NB4 (cell line): ENCODE measurements around the gene KAZN.

Source experiments
- DNase-seq: peaks from one replicate; pipeline ENCODE4 v3.0.0; 2010; ENCODE audit warnings: low read depth
- H3K4me3 ChIP-seq: one replicate; pipeline ENCODE4 v1.5.1; 2011; ENCODE audit warnings: mild to moderate bottlenecking, low read depth, low read length, moderate library complexity
- MYC ChIP-seq: IDR thresholded peaks from 2 replicates; pipeline ENCODE4 v1.6.1; 2011; ENCODE audit warnings: low read depth, low read length
- POLR2A ChIP-seq: IDR thresholded peaks from 2 replicates; pipeline ENCODE4 v1.6.1; 2011; ENCODE audit warnings: mild to moderate bottlenecking; ENCODE audit not compliant: insufficient read length; ENCODE audit errors: extremely low read depth
- TF ChIP-seq, protein P1 (sequence below): IDR thresholded peaks from 2 replicates; pipeline ENCODE4 v1.6.1; 2011; ENCODE audit warnings: low read depth, low read length
- TF ChIP-seq, protein P2 (sequence below): IDR thresholded peaks from one replicate; pipeline ENCODE4 v1.5.1; 2012; ENCODE audit warnings: low read depth, low read length

Gene KAZN

DNA sequence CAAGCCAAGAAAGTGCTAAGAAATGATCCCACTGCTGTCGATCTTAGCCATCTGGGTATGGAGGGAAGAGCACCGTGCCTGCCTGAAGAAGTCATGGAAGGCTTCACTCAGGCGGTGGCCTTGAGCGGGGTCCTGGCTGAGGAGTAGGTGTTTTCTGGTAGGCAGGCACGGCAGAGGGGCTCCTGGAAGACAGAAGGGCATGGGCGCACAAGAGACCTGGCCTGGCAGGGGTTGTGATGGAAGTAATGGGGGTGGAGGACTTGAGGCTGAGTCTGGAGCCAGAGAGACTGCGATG is 185.1 kb downstream of the KAZN start:
- DNase-seq, result no peak
- H3K4me3 ChIP-seq, result no peak overlapping the region
- TF ChIP-seq, protein P1, sequence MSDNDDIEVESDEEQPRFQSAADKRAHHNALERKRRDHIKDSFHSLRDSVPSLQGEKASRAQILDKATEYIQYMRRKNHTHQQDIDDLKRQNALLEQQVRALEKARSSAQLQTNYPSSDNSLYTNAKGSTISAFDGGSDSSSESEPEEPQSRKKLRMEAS, result no peak
- TF ChIP-seq MYC (no peak), POLR2A (no peak)
- TF ChIP-seq, protein P2, sequence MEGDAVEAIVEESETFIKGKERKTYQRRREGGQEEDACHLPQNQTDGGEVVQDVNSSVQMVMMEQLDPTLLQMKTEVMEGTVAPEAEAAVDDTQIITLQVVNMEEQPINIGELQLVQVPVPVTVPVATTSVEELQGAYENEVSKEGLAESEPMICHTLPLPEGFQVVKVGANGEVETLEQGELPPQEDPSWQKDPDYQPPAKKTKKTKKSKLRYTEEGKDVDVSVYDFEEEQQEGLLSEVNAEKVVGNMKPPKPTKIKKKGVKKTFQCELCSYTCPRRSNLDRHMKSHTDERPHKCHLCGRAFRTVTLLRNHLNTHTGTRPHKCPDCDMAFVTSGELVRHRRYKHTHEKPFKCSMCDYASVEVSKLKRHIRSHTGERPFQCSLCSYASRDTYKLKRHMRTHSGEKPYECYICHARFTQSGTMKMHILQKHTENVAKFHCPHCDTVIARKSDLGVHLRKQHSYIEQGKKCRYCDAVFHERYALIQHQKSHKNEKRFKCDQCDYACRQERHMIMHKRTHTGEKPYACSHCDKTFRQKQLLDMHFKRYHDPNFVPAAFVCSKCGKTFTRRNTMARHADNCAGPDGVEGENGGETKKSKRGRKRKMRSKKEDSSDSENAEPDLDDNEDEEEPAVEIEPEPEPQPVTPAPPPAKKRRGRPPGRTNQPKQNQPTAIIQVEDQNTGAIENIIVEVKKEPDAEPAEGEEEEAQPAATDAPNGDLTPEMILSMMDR, result no peak

DNA sequence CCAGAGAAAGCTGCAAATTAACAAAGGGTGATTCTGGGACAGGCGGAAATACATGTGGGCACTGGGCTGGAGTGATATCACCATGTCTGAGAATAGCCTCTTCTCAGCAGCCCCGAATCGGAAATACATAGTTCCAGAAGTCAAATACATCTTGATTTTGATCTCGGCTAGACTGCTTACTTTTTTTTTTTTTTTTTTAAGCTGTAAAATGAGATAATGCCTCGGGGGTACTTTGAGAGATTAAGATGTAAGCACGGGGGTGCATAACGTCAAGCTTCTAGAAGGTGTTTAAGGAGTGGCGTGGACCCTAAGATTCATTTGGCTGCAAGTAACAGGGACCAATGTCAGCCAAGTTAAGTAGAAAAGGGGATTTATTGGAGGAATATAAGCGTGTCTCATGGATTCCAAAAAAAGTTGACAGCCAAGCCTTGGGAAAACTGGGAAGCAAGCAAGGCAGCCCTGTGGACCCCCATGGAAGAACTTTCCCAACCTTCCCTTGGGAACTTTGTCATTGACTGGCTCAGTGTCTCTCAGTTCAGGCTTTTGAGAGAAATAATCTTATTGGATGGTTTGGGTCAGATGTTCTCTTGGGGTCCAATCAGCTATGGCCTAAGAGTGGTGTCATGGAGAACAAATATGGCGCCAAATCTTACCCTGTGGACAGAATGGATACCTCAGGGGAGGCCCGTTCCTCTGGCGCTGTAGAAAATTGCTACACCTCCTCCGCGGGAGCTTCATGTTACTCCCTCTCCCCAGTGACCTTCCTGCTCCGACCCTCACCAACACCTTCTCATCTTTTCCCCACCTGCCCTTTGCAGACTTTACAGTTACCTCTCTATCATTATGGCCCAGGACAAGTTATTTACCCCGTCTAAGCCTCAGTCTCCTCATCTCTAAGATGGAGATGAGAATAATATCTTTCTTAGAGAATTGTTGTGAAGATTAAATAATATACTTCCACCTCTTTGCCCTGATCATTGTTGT is 186.6 kb downstream of the KAZN start:
- DNase-seq, result no peak
- TF ChIP-seq, protein P2, result no peak
- TF ChIP-seq, protein P1, result no peak
- TF ChIP-seq POLR2A, result no peak
- no peak for TF ChIP-seq MYC
- no peak overlapping the region for H3K4me3 ChIP-seq

DNA sequence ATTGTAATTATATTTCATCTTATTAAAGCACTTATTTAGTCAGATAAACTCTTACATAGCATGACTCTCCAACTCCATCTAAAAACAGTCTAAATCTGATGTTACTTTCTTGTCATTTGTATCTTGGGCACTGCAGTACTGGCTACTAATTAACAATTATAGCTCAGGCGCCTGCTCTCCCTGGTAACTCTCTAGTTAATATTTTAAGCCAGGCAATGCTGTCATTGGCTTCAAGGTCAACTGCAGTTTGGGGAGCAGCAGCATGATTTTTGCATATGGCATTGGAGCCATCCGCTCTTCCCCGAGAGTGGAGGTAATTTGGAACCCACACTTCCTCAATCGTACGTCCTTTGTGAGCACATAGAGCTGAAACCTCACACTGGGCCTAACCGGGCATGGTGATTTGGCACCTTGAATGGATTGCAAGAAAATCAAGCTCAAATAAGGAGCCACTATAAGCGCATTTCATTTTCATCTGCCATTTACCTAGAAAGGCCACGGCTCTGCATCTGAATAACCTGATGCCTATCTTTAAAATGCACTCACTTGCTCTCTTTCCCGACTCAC is 187.7 kb downstream of the KAZN start:
- peak; percentile 14 for DNase-seq
- H3K4me3 ChIP-seq, result no peak overlapping the region
- TF ChIP-seq MYC, result no peak
- no peak for TF ChIP-seq POLR2A
- TF ChIP-seq, protein P1, result no peak
- TF ChIP-seq, protein P2, result no peak

DNA sequence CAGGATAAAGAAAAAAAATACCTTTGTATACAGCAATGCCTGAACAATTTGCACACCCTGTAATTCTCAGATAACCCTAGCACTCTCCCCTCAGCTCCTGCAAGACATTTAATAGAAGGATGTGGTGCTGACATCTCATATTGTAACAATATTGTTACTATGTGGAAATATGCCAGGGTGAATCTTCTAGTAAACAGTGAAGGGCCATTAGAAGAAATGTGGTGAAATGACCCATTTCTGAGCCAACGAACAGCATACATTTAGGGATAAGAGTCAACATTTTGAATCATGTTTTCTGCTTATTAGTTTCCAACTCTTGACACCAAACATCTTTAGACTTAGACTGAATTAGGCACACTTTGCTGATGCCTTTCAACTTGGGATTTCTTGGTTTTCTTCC is 188.2 kb downstream of the KAZN start:
- DNase-seq, result no peak
- TF ChIP-seq, protein P2, result no peak
- TF ChIP-seq MYC, result no peak
- TF ChIP-seq POLR2A, result no peak
- TF ChIP-seq, protein P1, result no peak

DNA sequence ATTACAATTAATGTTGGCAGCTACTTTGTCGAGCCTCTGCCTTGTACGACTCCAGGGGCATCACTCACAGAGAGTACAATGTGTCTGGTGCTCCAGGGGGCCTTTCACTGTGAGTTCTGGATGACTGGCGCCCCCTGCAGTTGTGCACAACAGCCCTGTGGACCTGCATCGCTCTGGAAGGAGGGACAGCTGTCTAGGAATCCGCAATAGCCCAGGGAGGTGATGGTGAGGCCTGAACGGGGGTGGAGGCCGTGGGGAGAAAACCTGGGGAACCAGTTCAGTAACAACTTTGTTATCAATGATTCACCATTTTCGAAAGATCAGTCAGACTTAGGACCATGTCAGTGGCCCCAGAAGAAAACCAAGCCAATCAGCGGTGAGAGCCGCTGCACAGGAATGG is 189.1 kb downstream of the KAZN start:
- no peak overlapping the region for H3K4me3 ChIP-seq
- TF ChIP-seq, protein P2, result peak; percentile 11
- no peak for TF ChIP-seq MYC
- peak; percentile 28 for DNase-seq

More for the DNA sequence above, 188.2 kb downstream of the KAZN start:
- no peak overlapping the region for H3K4me3 ChIP-seq
